ENCODE data around the gene UGP2.
"Not testable (repeated sequence)": the region's sequence is repeated elsewhere in the genome, so short reads cannot be mapped to it uniquely, and the experiment has no call there.

The UGP2 gene

GRCh38 chr2:63914311-63914710 lies 72.6 kb downstream of the UGP2 start:
- no peak for DNase-seq (ENCODE audit: insufficient read length, low spot score)
- no peak for FAIRE-seq
- no peak for TF ChIP-seq CTCF (IDR thresholded peaks at IDR 0.05; ENCODE audit: insufficient read depth, missing control alignments)

GRCh38 chr2:63926815-63927214 lies 85.1 kb downstream of the UGP2 start:
- DNase-seq (ENCODE audit: insufficient read length, low spot score) (no peak), FAIRE-seq (no peak)
- TF ChIP-seq CTCF (IDR thresholded peaks at IDR 0.05; ENCODE audit: insufficient read depth, missing control alignments), result no peak

- FAIRE-seq; DNase-seq (ENCODE audit: insufficient read length, low spot score): not testable (repeated sequence)
Measured at GRCh38 chr2:63932104-63932503, 90.4 kb downstream of the UGP2 start.
